Measurements from ENCODE around the gene TMEM53.

- TF ChIP-seq POLR2A (IDR thresholded peaks at IDR 0.05) = no peak
- TF ChIP-seq CTCF (IDR thresholded peaks at IDR 0.05) = peak in 3 of 4 experiments; percentile 50 to 69 (median 50)
Observed at GRCh38 chr1:44655609-44656008, 18.7 kb downstream of the TMEM53 start.
